DND-41 (cell line): ENCODE measurements around the gene TPPP3.

Experiments
- CTCF ChIP-seq: IDR thresholded peaks from 2 replicates; pipeline ENCODE4 v1.5.1; 2012; ENCODE audit warnings: borderline replicate concordance, low read length, moderate library complexity, mild to moderate bottlenecking; ENCODE audit not compliant: poor library complexity, severe bottlenecking; ENCODE audit errors: extremely low read depth
- EZH2 ChIP-seq: IDR thresholded peaks from 3 replicates; pipeline ENCODE4 v1.6.1; 2012; ENCODE audit warnings: borderline replicate concordance, low read depth, mild to moderate bottlenecking, moderate library complexity, low read length, inconsistent platforms; ENCODE audit not compliant: severe bottlenecking

GRCh38 chr16:67429053-67429798 lies 35.9 kb upstream of the TPPP3 start:
- TF ChIP-seq CTCF (no peak), EZH2 (no peak)
